Hepatocyte (in vitro differentiated cells): ENCODE data around the gene OR2H2. TPM values are rescaled to one million over a fixed set of nuclear protein-coding genes. Genes with fewer than 3 reads are reported as not detected.
A peak's percentile ranks its signal among the peaks of the same experiment; 100 is the strongest.

Experiments used
- DNase-seq: peaks from one replicate; pipeline ENCODE4 v3.0.0-alpha.2; 2016; ENCODE audit warnings: low spot score
- H2AFZ ChIP-seq: fragments of 200-600 bp; sonication (generic); 2 replicates; pipeline ENCODE4 v1.6.0; 2016; ENCODE audit warnings: antibody characterized with exemption, mild to moderate bottlenecking
- H3K27ac ChIP-seq: fragments of 200-600 bp; sonication (generic); 2 replicates; pipeline ENCODE4 v1.5.1; 2016; ENCODE audit warnings: mild to moderate bottlenecking
- H3K27me3 ChIP-seq: fragments of 200-600 bp; sonication (generic); 2 replicates; pipeline ENCODE4 v1.6.1; 2016
- H3K36me3 ChIP-seq: fragments of 200-600 bp; sonication (generic); replicated peaks from 2 replicates; pipeline ENCODE4 v1.5.1; 2016; ENCODE audit warnings: low read depth; ENCODE audit not compliant: insufficient read depth
- H3K4me1 ChIP-seq: fragments of 200-600 bp; sonication (generic); 2 replicates; pipeline ENCODE4 v1.5.1; 2016; ENCODE audit warnings: mild to moderate bottlenecking, moderate library complexity; ENCODE audit not compliant: insufficient read depth
- H3K4me2 ChIP-seq: fragments of 200-600 bp; sonication (generic); 2 replicates; pipeline ENCODE4 v1.6.0; 2016
- H3K4me3 ChIP-seq: fragments of 200-600 bp; sonication (generic); 2 replicates; pipeline ENCODE4 v1.5.1; 2016; ENCODE audit warnings: mild to moderate bottlenecking
- H3K79me2 ChIP-seq: fragments of 200-600 bp; sonication (generic); 2 replicates; pipeline ENCODE4 v1.6.0; 2017; ENCODE audit warnings: mild to moderate bottlenecking
- H3K9me2 ChIP-seq: fragments of 200-600 bp; sonication (generic); replicated peaks from 2 replicates; pipeline ENCODE4 v1.6.0; 2017; ENCODE audit warnings: mild to moderate bottlenecking; ENCODE audit not compliant: insufficient read depth
- H3K9me3 ChIP-seq: fragments of 200-600 bp; sonication (generic); 2 replicates; pipeline ENCODE4 v1.5.1; 2016; ENCODE audit warnings: low read depth, mild to moderate bottlenecking
- H4K20me1 ChIP-seq: fragments of 200-600 bp; sonication (generic); 2 replicates; pipeline ENCODE4 v1.6.0; 2016; ENCODE audit warnings: mild to moderate bottlenecking; ENCODE audit not compliant: insufficient read depth, poor library complexity, severe bottlenecking
- CTCF ChIP-seq: fragments of 200-600 bp; sonication (generic); IDR thresholded peaks from 2 replicates; pipeline ENCODE4 v1.5.1; 2016; ENCODE audit warnings: antibody characterized with exemption, mild to moderate bottlenecking; ENCODE audit not compliant: poor library complexity
- EZH2 ChIP-seq: fragments of 200-600 bp; sonication (generic); IDR thresholded peaks from 2 replicates; pipeline ENCODE4 v1.6.1; 2016; ENCODE audit warnings: antibody characterized with exemption, mild to moderate bottlenecking, borderline replicate concordance
- EZH2phosphoT487 ChIP-seq: fragments of 200-600 bp; sonication (generic); IDR thresholded peaks from one replicate; pipeline ENCODE4 v1.6.1; 2018; ENCODE audit warnings: antibody characterized with exemption, mild to moderate bottlenecking, low read depth, moderate library complexity; ENCODE audit not compliant: unreplicated experiment, severe bottlenecking
- WGBS: methylation state at CpG from one replicate; pipeline ENCODE4 v1.1.6; 2016; ENCODE audit warnings: low lambda C conversion rate; ENCODE audit errors: missing lambda C conversion rate; 5-methylcytosine and 5-hydroxymethylcytosine counted together
- polyA plus RNA-seq: library from polyadenylated mRNA; unstranded; fragments of >200 nt; fragmentation: Nextera tagmentation; extraction: Ambion mirVana; gene quantifications from 2 replicates; pipeline ENCODE4 v1.2.1, GENCODE V29; 2016
- total RNA-seq: library from RNA; depleted of rRNA; stranded (reverse); fragments of >200 nt; gene quantifications from 2 replicates; pipeline ENCODE4 v1.2.3, GENCODE V29; 2014

OR2H2 gene
- total and polyA plus RNA-seq, 2 experiments from 2014 or later: not detected

GRCh38 chr6:29627755-29628418 lies 43.0 kb downstream of the OR2H2 start:
- Histone ChIP-seq H3K4me1 (peaks cover 10% of the 10 kb centered on the region), H3K27ac (peak overlapping the region; percentile 64)

GRCh38 chr6:29628419-29629281 lies 43.7 kb downstream of the OR2H2 start:
- WGBS: under 1% methylated on average over 26 of the region's 32 CpGs
- H3K27me3 ChIP-seq: peaks cover 13% of the 10 kb centered on the region

More at GRCh38 chr6:29627755-29628418, 43.0 kb downstream of the OR2H2 start:
- TF ChIP-seq EZH2: no peak
- no peak for TF ChIP-seq CTCF
- TF ChIP-seq EZH2phosphoT487: no peak
- Histone ChIP-seq H3K27me3 (peaks cover 13% of the 10 kb centered on the region), H3K4me3 (peak overlapping the region; percentile 49), H2AFZ (peak overlapping the region; percentile 99), H3K9me2 (no peaks in the 10 kb centered on the region), H3K9me3 (no peaks in the 10 kb centered on the region), H3K79me2 (no peaks in the 10 kb centered on the region), H3K36me3 (no peaks in the 10 kb centered on the region), H4K20me1 (no peaks in the 10 kb centered on the region), H3K4me2 (peak overlapping the region; percentile 96)
- peak; percentile 77 for DNase-seq
- 5% methylated on average over 3 of the region's 51 CpGs for WGBS

GRCh38 chr6:29629571-29629970 lies 44.6 kb downstream of the OR2H2 start:
- Histone ChIP-seq H3K9me3 (no peaks in the 10 kb centered on the region), H3K36me3 (no peaks in the 10 kb centered on the region), H3K4me1 (peaks cover 16% of the 10 kb centered on the region), H3K27ac (no peak overlapping the region), H3K79me2 (no peaks in the 10 kb centered on the region), H3K4me3 (no peak overlapping the region), H2AFZ (no peak overlapping the region), H3K27me3 (peaks cover 13% of the 10 kb centered on the region), H3K9me2 (no peaks in the 10 kb centered on the region), H4K20me1 (no peaks in the 10 kb centered on the region), H3K4me2 (peak overlapping the region; percentile 96)
- TF ChIP-seq CTCF (no peak), EZH2 (no peak)
- 92% methylated on average over 2 of the region's 2 CpGs for WGBS
- no peak for DNase-seq

More at GRCh38 chr6:29628419-29629281, 43.7 kb downstream of the OR2H2 start:
- peak; percentile 77 for TF ChIP-seq CTCF
- no peak for TF ChIP-seq EZH2
- peak overlapping the region; percentile 49 for H3K4me3 ChIP-seq
- peak overlapping the region; percentile 49 for H2AFZ ChIP-seq
- no peaks in the 10 kb centered on the region for H3K79me2 ChIP-seq
- no peaks in the 10 kb centered on the region for H4K20me1 ChIP-seq
- H3K4me1 ChIP-seq: peaks cover 10% of the 10 kb centered on the region
- H3K27ac ChIP-seq: peak overlapping the region; percentile 64
- peak; percentile 91 for DNase-seq
- H3K36me3 ChIP-seq: no peaks in the 10 kb centered on the region
- H3K4me2 ChIP-seq: peak overlapping the region; percentile 96
- no peaks in the 10 kb centered on the region for H3K9me2 ChIP-seq
- no peaks in the 10 kb centered on the region for H3K9me3 ChIP-seq
